Urinary bladder (tissue), 4 donors: ENCODE results near the gene TMBIM6. TPM values are rescaled to one million over a fixed set of nuclear protein-coding genes. Genes with fewer than 3 reads are reported as not detected.
"Not testable (repeated sequence)": the region's sequence is repeated elsewhere in the genome, so short reads cannot be mapped to it uniquely, and the experiment has no call there.

Experiments used
- DNase-seq: peaks from one replicate; pipeline ENCODE4 v3.0.0-alpha.2; 2015; ENCODE audit errors: extremely low spot score
- H3K27ac ChIP-seq: one replicate; pipeline ENCODE4 v1.5.1; 2013; ENCODE audit warnings: low read depth, mild to moderate bottlenecking, moderate library complexity
- H3K36me3 ChIP-seq: one replicate; pipeline ENCODE4 v1.6.1; 2013; ENCODE audit warnings: mild to moderate bottlenecking, moderate library complexity; ENCODE audit not compliant: insufficient read depth
- H3K4me1 ChIP-seq: one replicate; pipeline ENCODE4 v1.6.1; 2013; ENCODE audit warnings: mild to moderate bottlenecking, moderate library complexity; ENCODE audit not compliant: insufficient read depth
- H3K4me3 ChIP-seq: one replicate; pipeline ENCODE4 v1.5.1; 2013; ENCODE audit warnings: low read depth, low read length
- WGBS: extraction: QIAGEN DNeasy Blood & Tissue Kit; methylation state at CpG from one replicate; pipeline ENCODE4 v1.1.7; 2013; 5-methylcytosine and 5-hydroxymethylcytosine counted together
- polyA plus RNA-seq: library from polyadenylated mRNA; stranded (reverse); fragments of 200-250 nt; gene quantifications from one replicate; pipeline ENCODE4 v1.2.3, GENCODE V29; 2013
- total RNA-seq: library from RNA; depleted of rRNA; stranded (reverse); fragments of >200 nt; gene quantifications from one replicate; pipeline ENCODE4 v1.2.3, GENCODE V29; 2014
- donor health status: healthy with polysubstance abuse.
- donor health status: healthy.

TMBIM6 gene
- total and polyA plus RNA-seq, 2 donors, result 305 to 395 TPM

- not testable (repeated sequence) for DNase-seq, H3K27ac ChIP-seq, H3K4me3 ChIP-seq, H3K36me3 ChIP-seq, H3K4me1 ChIP-seq
- WGBS, result 92% methylated on average over 12 of the region's 12 CpGs
These were observed 1.1 kb upstream of the TMBIM6 start for GRCh38 chr12:49740277-49740676.

GRCh38 chr12:49741882-49742620 is 694 bp downstream of the TMBIM6 start:
- DNase-seq, result peak; percentile 39
- under 1% methylated on average over 35 of the region's 35 CpGs for WGBS
- no peaks in the 10 kb centered on the region for H3K36me3 ChIP-seq
- H3K27ac ChIP-seq, result peak overlapping the region; percentile 97
- peak overlapping the region; percentile 63 for H3K4me3 ChIP-seq
- no peaks in the 10 kb centered on the region for H3K4me1 ChIP-seq

DNA sequence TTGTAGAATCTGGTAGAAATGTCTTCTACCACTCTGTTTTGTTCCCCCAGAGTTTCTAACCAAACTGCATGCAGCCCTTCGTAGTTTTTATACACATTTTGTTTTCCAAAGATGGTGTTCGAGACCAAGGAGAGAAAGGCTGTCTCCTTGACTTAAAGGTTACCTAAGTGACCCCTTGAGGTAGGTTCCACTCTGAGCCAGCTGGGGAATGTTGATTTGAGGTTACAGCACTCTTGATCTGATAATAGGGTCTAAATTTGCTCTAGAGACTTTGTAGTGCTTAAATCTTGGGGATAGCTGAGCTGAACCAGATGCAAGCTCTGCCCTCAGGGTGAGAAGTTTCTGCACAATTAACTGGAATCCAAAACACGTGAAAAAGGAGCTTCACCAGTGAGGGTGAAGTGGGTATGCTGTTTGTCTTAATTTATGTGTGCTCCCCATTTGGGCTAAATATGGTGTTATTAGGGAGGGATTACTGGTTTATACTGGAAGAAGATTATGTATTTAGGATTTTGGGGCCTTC is 3.1 kb downstream of the TMBIM6 start:
- 66% methylated on average over 3 of the region's 3 CpGs for WGBS
- H3K4me3 ChIP-seq, result no peak overlapping the region
- no peaks in the 10 kb centered on the region for H3K4me1 ChIP-seq
- no peak for DNase-seq
- no peaks in the 10 kb centered on the region for H3K36me3 ChIP-seq
- no peak overlapping the region for H3K27ac ChIP-seq

- no peak for DNase-seq
- peaks cover 2% of the 10 kb centered on the region for H3K36me3 ChIP-seq
- H3K4me3 ChIP-seq, result no peak overlapping the region
- H3K4me1 ChIP-seq, result no peaks in the 10 kb centered on the region
- no peak overlapping the region for H3K27ac ChIP-seq
- WGBS, result 56% methylated on average over 1 of the region's 1 CpG
These were observed 6.9 kb downstream of the TMBIM6 start for GRCh38 chr12:49748306-49748705.

GRCh38 chr12:49748800-49749199 is 7.4 kb downstream of the TMBIM6 start:
- DNase-seq, result no peak
- no peak overlapping the region for H3K4me3 ChIP-seq
- H3K4me1 ChIP-seq, result no peaks in the 10 kb centered on the region
- H3K27ac ChIP-seq, result no peak overlapping the region
- peaks cover 2% of the 10 kb centered on the region for H3K36me3 ChIP-seq
- WGBS, result 68% methylated on average over 3 of the region's 3 CpGs

DNA sequence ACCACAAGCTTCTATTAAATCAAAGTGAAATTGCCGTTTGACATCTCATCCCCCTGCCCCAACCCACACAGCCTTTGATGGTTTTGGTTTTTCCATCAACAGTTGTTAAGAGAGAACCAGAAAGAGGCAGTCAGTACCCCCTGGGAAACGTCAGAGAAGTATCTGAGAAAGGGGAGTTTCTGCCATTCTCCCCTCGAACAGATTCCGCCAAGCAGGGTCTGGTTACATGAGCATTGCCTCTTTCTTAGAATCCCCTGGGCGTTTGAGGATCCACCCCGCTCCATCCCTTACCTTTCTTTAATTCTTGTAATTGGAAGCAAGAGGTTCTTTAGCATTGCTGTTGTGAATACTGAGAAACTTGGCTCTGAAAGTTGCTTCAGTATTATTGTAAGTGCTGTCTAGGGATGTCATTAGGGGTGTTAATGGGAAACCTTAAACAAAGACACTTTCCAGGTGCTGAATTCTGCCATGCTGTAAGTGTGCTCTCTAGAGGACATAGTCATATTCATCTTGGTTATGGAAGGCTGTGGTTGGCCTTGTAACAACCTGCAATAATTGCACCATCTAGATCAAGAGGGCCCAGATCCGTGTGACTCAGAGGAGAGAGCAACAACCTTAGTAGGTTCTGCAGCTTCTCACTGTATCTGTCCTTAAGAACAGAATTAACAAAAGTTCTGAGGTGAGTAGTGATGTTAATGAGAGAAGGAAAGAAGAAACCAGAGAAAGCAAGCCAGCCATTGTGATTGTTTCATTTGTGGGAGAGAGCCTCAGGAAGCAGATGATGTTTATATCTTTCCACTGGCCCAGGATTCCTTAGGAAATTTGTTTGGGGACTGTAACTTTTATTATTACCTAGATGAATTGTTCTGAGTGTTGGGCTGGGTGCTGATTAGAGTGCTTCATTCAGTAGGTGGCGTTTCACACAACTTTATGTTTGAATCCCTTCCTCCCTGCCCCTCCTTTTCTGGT is 9.0 kb downstream of the TMBIM6 start:
- WGBS, result 64% methylated on average over 8 of the region's 8 CpGs
- peaks cover 2% of the 10 kb centered on the region for H3K36me3 ChIP-seq
- no peak for DNase-seq
- H3K4me3 ChIP-seq, result no peak overlapping the region
- H3K27ac ChIP-seq, result no peak overlapping the region
- H3K4me1 ChIP-seq, result no peaks in the 10 kb centered on the region

GRCh38 chr12:49750996-49751393 is 9.6 kb downstream of the TMBIM6 start:
- WGBS, result 23% methylated on average over 1 of the region's 1 CpG
- Histone ChIP-seq H3K4me1 (no peaks in the 10 kb centered on the region), H3K27ac (no peak overlapping the region), H3K4me3 (no peak overlapping the region), H3K36me3 (peaks cover 2% of the 10 kb centered on the region)
- no peak for DNase-seq

- DNase-seq, result no peak
- 87% methylated on average over 4 of the region's 4 CpGs for WGBS
- H3K27ac ChIP-seq, result no peak overlapping the region
- H3K4me1 ChIP-seq, result no peaks in the 10 kb centered on the region
- no peak overlapping the region for H3K4me3 ChIP-seq
- H3K36me3 ChIP-seq, result peaks cover 10% of the 10 kb centered on the region
These were observed 20.5 kb downstream of the TMBIM6 start for GRCh38 chr12:49761677-49762467.

DNA sequence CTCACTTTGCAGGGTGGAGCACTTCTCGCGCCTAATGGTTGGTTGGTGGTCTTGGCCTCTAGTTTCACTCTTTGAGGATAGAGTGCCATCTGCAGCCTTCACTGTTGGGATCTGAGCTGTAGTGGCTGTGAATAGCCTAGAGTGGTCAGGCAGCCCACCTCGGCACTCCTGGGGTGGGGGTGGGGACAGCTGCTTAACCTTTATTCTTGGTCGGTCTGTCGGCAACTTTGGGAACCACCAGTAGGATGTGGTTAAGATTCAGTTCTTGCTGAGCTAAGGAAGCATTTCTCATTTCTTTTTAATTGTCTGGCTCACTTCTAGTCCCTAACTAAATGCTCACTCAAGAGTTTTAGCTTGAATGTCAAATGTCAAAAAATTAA is 21.1 kb downstream of the TMBIM6 start:
- 82% methylated on average over 5 of the region's 5 CpGs for WGBS
- no peak for DNase-seq
- no peak overlapping the region for H3K4me3 ChIP-seq
- H3K27ac ChIP-seq, result no peak overlapping the region
- no peaks in the 10 kb centered on the region for H3K4me1 ChIP-seq
- H3K36me3 ChIP-seq, result peaks cover 10% of the 10 kb centered on the region

DNA sequence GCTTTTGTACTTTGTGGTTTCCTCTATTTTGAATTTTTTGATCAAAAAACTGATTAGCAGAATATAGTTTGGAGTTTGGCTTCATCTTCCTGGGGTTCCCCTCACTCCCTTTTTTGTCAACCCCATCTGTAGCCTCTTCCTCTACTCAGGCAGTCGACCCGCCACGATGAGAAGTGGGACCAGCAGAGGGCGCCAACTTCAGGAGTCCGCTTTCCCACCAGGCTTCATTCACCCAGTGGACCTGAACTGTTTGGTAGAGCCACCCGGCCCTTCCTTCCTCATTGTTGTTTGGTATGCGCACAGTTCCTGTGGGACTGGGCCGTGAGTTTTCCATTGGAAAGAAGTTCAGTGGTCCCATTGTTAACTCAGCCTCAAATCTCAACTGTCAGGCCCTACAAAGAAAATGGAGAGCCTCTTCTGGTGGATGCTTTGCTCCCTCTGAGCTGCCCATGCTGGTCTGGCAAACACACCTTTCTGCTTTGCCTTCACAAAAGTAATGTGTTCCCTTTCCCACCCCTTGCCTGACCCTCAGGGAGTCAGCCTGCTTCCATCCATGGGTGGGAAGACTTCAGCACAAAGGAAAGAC is 21.7 kb downstream of the TMBIM6 start:
- Histone ChIP-seq H3K36me3 (peaks cover 8% of the 10 kb centered on the region), H3K4me1 (no peaks in the 10 kb centered on the region), H3K27ac (no peak overlapping the region), H3K4me3 (no peak overlapping the region)
- 29% methylated on average over 8 of the region's 8 CpGs for WGBS
- DNase-seq, result no peak

GRCh38 chr12:49764126-49764525 is 22.8 kb downstream of the TMBIM6 start:
- no peak for DNase-seq
- H3K36me3 ChIP-seq, result peaks cover 8% of the 10 kb centered on the region
- 80% methylated on average over 3 of the region's 3 CpGs for WGBS
- H3K27ac ChIP-seq, result no peak overlapping the region
- H3K4me1 ChIP-seq, result no peaks in the 10 kb centered on the region
- no peak overlapping the region for H3K4me3 ChIP-seq

- Histone ChIP-seq H3K27ac (no peak overlapping the region), H3K4me1 (no peaks in the 10 kb centered on the region), H3K4me3 (no peak overlapping the region), H3K36me3 (peaks cover 3% of the 10 kb centered on the region)
- DNase-seq, result no peak
- 81% methylated on average over 8 of the region's 8 CpGs for WGBS
These were observed 24.7 kb downstream of the TMBIM6 start for GRCh38 chr12:49766115-49766455.

GRCh38 chr12:49767333-49767732 is 26.0 kb downstream of the TMBIM6 start:
- Histone ChIP-seq H3K4me1 (no peaks in the 10 kb centered on the region), H3K27ac (no peak overlapping the region), H3K4me3 (no peak overlapping the region), H3K36me3 (no peaks in the 10 kb centered on the region)
- 73% methylated on average over 4 of the region's 4 CpGs for WGBS
- no peak for DNase-seq
